GM18498 (cell line): ENCODE results near the gene ZNF292.
"Not testable (repeated sequence)": the region's sequence is repeated elsewhere in the genome, so short reads cannot be mapped to it uniquely, and the experiment has no call there.

ENCODE experiments used
- ATAC-seq: cut with Tn5 transposase; IDR thresholded peaks from one replicate; pipeline ENCODE4 v1.9.1; 2021; ENCODE audit warnings: mild to moderate bottlenecking, moderate library complexity; ENCODE audit not compliant: unreplicated experiment

The ZNF292 gene

DNA sequence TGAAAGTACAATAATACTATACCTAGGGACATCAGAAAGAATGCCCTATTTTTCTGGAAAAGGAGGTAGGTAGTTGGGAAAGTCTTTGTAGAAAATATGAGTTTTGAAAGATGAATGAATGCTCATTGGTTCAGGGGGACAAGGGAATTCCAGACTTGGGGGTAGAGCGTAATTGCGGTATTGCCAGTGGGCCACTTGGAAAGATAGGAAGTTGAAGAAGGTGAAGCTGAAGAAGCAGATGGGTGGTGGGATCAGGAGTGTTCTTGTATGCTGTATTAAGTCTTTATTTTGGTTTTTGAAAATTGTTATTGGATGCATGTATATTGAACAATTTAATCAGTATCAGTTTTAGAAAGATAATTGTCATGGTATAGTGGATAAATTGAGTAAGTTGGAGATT is 109.1 kb downstream of the ZNF292 start:
- ATAC-seq: no peak

DNA sequence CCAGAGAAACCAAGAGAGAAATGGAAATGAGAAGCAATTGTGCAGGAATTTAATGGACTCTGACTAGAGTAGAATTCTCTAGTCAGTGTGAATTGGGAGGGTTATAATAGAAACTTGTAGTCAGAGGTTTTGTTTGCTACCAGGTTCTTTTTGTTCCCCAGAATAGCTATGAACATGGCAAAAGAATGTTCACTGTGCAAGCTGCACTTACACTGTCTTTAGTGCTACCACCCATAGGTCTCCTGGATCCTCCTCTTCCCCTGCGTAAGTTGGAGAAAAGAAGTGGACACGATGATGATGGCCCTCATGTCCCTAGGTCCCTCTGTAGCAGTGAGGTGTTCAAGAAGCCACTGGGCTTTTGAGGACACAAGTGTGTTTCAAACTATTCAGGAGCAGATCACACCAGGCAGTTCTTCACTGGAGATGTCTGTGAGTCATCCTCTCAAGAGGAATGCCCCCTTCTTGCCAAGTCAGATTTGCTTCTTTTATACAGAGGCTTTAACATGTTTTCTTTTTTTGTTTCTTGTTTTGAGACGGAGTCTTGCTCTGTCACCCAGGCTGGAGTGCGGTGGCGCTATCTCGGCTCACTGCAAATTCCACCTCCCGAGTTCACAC is 119.4 kb downstream of the ZNF292 start:
- no peak for ATAC-seq

DNA sequence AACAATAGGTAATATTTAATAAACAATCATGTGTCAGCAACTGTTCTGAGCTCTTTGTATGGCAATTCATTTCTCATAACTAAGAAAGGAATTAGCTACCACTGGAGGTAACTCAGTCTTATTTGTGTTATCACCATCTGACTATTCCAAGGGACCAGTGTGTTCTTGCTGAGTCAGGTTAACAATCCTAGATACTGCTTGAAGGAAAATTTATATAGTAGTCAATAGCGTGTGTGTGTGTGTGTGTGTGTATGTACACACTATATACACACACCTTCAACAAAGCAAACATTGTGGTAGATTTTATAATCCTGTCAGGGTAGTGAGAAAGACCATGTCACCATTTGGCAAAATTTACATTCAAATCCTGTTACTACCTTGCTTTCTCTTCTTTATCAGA is 121.3 kb downstream of the ZNF292 start:
- no peak for ATAC-seq

DNA sequence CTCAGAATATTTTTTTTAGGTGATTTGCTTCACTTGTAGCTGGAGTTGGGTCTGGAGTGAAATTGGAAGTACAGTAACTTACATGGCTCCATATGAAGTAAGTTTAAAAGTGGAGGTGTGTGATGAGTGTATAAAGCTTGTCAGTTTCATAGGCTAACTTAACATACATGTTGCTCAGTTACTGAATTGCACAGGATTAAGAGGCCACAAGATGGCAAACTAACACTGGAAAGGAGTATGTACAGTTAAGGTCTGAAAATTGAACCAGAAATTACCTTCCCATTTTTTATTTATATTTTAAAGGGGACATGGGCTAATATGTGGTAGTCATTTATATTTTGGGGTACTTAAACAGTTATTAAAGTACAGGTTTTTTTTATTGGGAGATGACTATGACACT is 121.8 kb downstream of the ZNF292 start:
- ATAC-seq: no peak

DNA sequence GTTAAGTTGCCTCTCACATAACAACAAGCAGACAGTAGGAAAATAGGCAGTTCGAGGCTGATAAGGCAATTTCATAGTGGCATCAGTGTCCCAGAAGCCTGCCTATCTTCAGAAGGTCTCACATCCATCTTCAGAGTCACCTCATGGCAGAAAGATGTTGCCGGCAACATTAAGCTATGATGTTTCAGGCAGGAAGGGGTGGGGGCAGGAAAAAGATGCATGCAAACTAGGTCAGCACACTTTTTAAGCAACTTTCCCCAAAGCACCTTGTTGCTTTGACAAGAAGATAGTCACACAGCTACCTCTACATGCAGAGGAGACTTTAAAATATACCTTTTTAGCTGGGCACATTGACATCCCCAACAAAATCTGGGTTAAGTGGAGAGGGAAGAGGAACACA is 123.8 kb downstream of the ZNF292 start:
- no peak for ATAC-seq

DNA sequence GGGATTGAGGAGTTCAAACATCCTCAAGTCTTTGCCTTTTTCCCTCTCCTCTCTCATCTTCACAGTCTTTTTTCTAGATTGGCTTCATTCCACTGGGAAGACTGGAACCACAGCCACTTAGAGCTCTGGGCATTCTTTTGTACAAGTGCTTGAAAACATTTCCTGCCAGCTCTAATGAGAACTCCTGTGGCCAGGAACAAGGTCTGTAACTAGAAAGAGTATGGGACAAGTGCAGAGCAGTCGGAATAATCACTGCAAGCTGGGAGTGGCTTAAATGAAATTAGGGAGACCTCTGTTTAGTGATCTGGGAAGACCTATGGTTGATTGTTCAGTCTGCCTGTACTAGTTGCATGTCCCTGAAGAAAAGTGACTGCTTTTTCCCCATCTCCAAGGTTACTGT is 126.1 kb downstream of the ZNF292 start:
- ATAC-seq: no peak

DNA sequence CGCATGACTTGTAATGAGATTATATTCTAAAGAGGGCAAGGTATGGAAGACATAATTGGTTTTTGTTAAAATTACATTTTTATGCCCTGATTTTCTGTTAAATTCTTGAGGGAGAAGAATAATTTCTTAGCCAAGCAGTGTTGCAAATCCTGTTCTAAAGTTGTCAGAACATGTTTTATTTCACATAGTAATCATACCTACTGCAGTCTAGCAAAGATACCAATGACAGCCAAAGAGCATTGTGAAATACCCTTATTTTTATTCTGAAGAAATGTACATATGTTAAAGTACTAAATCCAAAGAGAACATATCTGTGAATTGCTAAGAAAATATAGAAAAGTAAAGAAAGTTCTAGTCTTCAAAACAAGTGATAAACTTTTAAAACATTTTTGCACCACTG is 127.4 kb downstream of the ZNF292 start:
- no peak for ATAC-seq

DNA sequence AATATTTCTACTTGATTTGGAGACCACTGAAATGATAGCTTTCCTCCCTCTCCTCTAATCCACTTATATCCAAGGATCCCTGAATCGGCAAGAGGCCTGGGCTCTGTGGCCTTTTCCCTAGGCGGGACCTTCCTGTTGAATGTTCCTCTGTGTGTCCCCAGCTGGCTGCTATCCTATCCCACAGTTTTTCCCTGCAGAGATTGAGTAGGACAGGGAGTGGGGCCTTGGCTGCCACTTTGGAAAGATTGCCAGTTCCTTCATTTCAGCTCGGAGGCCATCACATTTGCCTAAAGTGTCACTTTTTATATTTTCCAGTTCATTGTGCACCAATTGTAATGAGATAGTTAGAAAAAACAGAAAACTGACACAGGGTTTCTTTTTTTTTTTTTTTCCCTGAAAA is 128.1 kb downstream of the ZNF292 start:
- ATAC-seq: no peak

DNA sequence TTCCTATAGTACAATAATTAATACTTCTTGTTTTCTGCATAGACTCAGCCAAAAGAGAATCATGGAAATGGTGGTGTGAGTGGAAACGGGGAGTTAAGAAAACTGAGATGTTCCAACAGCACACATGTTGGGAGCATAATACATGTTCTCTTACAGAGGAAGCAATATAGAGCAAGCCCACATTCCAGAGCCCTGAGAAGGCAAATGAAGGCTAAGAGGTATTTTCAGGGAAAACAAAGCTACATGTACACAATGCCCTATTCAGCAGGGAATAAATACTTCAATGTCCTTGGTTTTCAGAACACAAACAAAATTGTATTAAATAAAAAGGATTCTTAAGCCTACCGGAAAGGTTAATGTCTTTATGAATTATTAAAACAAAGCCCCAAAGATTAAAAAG is 131.9 kb downstream of the ZNF292 start:
- no peak for ATAC-seq

DNA sequence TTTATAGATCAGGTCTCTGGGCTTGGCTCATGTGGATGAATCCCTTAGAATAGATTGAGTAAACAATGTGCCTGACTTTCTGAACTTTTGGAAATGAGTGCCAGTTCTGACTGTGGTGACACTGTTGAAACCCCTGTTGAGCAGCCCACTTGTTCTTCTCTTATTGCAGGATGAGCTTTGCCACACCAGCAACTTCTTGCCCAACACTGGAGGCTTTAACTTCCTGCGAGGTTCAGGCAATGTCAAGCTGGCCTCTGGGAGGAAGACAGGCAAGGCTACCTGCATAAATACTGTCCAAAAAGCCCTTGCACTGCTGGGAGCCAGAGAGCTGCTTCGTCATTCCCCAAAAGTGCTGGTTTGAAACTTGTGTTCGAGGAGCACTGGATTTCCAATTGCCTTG is 134.2 kb downstream of the ZNF292 start:
- no peak for ATAC-seq

DNA sequence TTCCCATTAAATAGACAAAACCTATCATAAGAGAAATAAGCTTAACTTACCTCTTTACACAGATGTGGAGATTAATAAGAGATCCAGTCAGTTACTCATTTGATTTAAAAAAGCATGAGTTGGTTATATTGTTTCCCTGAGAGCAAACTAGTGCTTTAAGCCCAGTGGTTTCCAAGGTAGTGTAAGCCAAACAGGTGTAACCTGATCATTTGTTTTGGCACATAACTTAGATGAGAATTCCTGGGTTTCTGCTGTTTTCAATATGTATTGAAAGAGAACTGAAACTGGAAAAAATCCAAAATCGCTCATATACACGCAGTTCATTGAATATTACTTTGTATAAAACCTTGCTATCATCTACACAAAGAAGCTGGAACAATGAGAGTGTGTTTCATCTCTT is 136.5 kb downstream of the ZNF292 start:
- no peak for ATAC-seq

DNA sequence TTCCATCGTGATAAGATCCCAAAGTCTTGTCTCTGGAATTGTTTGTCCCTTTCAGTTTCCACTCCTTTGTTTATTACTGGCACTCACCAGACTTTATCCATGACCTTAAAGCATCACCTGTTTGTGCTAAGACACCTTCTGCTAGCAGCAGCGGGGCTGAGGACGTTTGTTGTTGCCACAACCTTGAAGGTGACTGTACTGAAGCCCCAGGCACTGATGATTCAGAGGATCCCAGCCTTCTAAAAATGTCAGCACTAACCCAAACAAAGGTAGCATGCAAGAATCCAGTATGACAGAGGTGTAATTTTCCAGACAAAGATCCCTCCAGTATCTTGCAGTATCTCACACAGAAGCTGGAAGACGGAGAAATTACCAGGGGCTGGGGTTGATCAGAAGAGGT is 138.2 kb downstream of the ZNF292 start:
- ATAC-seq: no peak

DNA sequence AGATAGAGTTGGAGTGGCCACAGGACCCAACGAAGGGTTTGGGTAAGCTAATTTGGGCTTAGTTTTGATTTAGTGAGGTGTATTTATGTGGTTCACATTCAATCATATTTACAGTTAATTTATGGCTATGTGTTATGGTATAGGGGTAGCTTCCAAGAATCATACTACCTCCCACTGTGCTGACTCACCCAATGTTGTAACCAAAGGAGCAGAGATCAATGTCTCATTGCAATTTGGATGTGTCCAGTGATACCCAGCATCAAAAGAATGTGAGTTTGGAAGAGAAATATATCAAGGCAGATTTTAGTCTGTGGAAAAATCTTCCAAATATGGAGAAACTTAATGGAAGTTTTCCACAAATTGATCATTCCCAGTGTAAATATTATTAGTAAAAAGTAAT is 141.8 kb downstream of the ZNF292 start:
- ATAC-seq: no peak

DNA sequence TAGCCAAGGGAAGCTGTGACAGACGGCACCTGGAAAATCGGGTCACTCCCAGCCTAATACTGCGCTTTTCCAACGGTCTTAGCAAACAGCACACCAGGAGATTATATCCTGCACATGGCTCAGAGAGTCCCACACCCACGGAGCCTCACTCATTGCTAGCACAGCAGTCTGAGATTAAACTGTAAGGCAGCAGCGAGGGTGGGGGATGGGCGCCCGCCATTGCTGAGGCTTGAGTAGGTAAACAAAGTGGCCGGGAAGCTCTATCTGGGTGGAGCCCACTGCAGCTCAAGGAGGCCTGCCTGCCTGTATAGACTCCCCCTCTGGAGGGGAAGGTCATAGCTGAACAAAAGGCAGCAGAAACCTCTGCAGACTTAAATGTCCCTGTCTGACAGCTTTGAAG is 145.9 kb downstream of the ZNF292 start:
- ATAC-seq: not testable (repeated sequence)

DNA sequence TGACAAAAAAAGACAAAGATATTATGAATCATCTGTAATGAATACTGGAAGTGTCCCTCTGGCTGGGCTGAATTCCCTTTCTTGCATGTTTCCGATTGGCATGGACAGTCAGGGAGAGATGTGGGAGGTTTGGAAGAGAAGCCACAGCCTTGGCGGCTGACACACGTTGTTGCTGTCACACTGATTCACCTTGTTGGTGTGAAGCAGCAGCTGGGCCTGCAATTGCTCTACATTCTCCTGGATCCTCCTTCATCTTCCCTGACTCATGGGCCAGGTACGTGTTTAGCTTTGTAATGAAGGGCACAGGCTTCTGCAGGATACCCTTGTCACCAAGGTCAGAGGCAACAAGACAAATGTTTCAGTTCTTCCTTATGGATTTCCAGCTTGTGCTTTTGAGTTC is 153.6 kb downstream of the ZNF292 start:
- ATAC-seq: no peak

DNA sequence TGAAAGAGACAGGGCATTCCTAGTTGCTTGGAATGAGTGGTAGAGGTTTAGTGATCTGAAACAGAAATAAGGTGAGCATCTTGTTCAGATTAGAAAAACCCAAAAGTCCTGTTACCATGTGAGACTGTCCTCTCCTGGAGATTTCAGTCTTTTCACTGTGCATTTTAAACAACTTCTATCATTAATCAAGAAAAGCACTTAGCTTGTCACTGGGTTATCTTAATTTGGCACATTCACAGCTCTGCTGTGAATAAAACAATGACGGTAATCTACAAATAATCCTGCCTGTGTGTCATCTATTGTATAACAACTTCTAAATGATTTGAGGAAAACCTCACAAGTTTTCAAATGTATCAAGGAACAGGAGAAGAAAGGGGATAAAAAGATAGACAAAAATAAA is 157.5 kb downstream of the ZNF292 start:
- no peak for ATAC-seq
